ENCODE results near the gene PWWP2B. TPM values are rescaled to one million over a fixed set of nuclear protein-coding genes. Genes with fewer than 3 reads are reported as not detected.
A peak's percentile ranks its signal among the peaks of the same experiment; 100 is the strongest.

Gene PWWP2B
- total and polyA plus RNA-seq, 2 of the 13 experiments (the other 11 are each of a cell fraction or from before 2014, with no cell fraction given) = 2.3 to 4.7 TPM

GRCh38 chr10:132449811-132450181 is 52.8 kb downstream of the PWWP2B start:
- no peaks in the 10 kb centered on the region for H4K20me1 ChIP-seq (ENCODE audit: insufficient read depth, low read length)
- in situ Hi-C loops (cut with HindIII; ENCODE audit: extremely low pct_ligation_motif_present, low pct_unique_long_range_greater_than_20kb) = loop anchor here (5.0 kb wide), 2 partner anchors 62 to 227 kb away; no protein-coding TSS in a partner anchor
- H3K27ac ChIP-seq (ENCODE audit: extremely low read length, insufficient read depth, low read length) = no peak overlapping the region
- intact Hi-C loops (cut with micrococcal nuclease; ENCODE audit: unreplicated experiment) = no loop called here
- DNase-seq (ENCODE audit: low spot score) (no peak), FAIRE-seq (no peak), ATAC-seq (no peak)
- H3K27me3 ChIP-seq (ENCODE audit: control insufficient read depth in 1 of 2, insufficient read depth in 2 of 2, low read length in 2 of 2) = no peaks in the 10 kb centered on the region
- no peak overlapping the region for H3K4me2 ChIP-seq (ENCODE audit: low read depth, low read length)
- H3K9me3 ChIP-seq (ENCODE audit: low read length) = no peaks in the 10 kb centered on the region
- POLR2A ChIA-PET = no interaction called here
- no peaks in the 10 kb centered on the region for H3K36me3 ChIP-seq (replicated peaks in 1 of 2; ENCODE audit: control insufficient read depth in 1 of 2, insufficient read depth in 2 of 2, low read length in 2 of 2)
- no peaks in the 10 kb centered on the region for H3K79me2 ChIP-seq (ENCODE audit: insufficient read depth, low read length)
- no peak overlapping the region for H3K4me3 ChIP-seq (replicated peaks in 1 of 3; ENCODE audit: insufficient read depth in 1 of 3, low read depth in 2 of 3, low read length in 3 of 3)
- peaks cover 74% of the 10 kb centered on the region for H3K4me1 ChIP-seq (ENCODE audit: insufficient read depth, low read length)
- no peak overlapping the region for H2AFZ ChIP-seq (ENCODE audit: low read length)
- TF ChIP-seq ZNF530 (CRISPR knock-in tag; IDR thresholded peaks at IDR 0.05; ENCODE audit: low read depth) (no peak), ZNF414 (CRISPR knock-in tag; IDR thresholded peaks at IDR 0.05) (no peak), HOXA9 (CRISPR knock-in tag; IDR thresholded peaks at IDR 0.05; ENCODE audit: borderline replicate concordance) (no peak), HNRNPK (IDR thresholded peaks at IDR 0.05; ENCODE audit: low read depth, low read length, poor library complexity, severe bottlenecking) (peak; percentile 32), SNRNP70 (IDR thresholded peaks at IDR 0.05; ENCODE audit: low read depth, low read length) (no peak), ARID3A (IDR thresholded peaks at IDR 0.05; ENCODE audit: low read depth, low read length) (no peak), ZNF274 (CRISPR knock-in tag; IDR thresholded peaks at IDR 0.05) (no peak), PCBP1 (IDR thresholded peaks at IDR 0.05; ENCODE audit: borderline replicate concordance, low read depth, low read length) (0 out of 2 replicates have a peak, but pooled peaks have one; percentile 68), ZBTB8A (CRISPR knock-in tag; IDR thresholded peaks at IDR 0.05; ENCODE audit: borderline replicate concordance, low read depth) (no peak), ZZZ3 (CRISPR knock-in tag; IDR thresholded peaks at IDR 0.05; ENCODE audit: borderline replicate concordance) (no peak), ZNF432 (CRISPR knock-in tag; IDR thresholded peaks at IDR 0.05; ENCODE audit: borderline replicate concordance) (no peak), HHEX (CRISPR knock-in tag; IDR thresholded peaks at IDR 0.05) (no peak), ELF4 (CRISPR knock-in tag; IDR thresholded peaks at IDR 0.05; ENCODE audit: borderline replicate concordance) (no peak), ZNF619 (CRISPR knock-in tag; IDR thresholded peaks at IDR 0.05) (no peak), ZSCAN22 (CRISPR knock-in tag; IDR thresholded peaks at IDR 0.05) (no peak), ZBTB43 (CRISPR knock-in tag; conservative IDR thresholded peaks at IDR 0.05) (no peak), HES4 (CRISPR knock-in tag; IDR thresholded peaks at IDR 0.05; ENCODE audit: borderline replicate concordance) (no peak), SIN3A (IDR thresholded peaks at IDR 0.05; ENCODE audit: borderline replicate concordance, low read depth, low read length) (no peak)
- WGBS (ENCODE audit: low lambda C conversion rate) = 46% methylated on average over 8 of the region's 11 CpGs
- CTCF ChIA-PET (ENCODE audit: low intra/inter-chr PET ratio, low total read pairs) = no interaction called here
- H3K9ac ChIP-seq (ENCODE audit: insufficient read depth, low read depth, low read length) = no peak overlapping the region
- no TSS peak for BruUV-seq (replicated peaks)
